Measurements from ENCODE around the gene PTK6.
A peak's percentile ranks its signal among the peaks of the same experiment; 100 is the strongest.

The PTK6 gene

GRCh38 chr20:63556873-63557478, 19.8 kb upstream of the PTK6 start:
- DNase-seq, result no peak

GRCh38 chr20:63555661-63556381, 18.6 kb upstream of the PTK6 start:
- no peak for DNase-seq

- DNase-seq, result no peak
Measured at GRCh38 chr20:63554361-63555278, 17.4 kb upstream of the PTK6 start.

GRCh38 chr20:63553933-63554290, 16.7 kb upstream of the PTK6 start, which contains the start of gene FNDC11:
FNDC11 (plus strand) TSS chr20:63554159; CDS start chr20:63555664, 1,505 bp downstream.
- no peak for DNase-seq

GRCh38 chr20:63553251-63553932, 16.2 kb upstream of the PTK6 start:
- DNase-seq, result peak; percentile 73

GRCh38 chr20:63552481-63553249, 15.5 kb upstream of the PTK6 start:
- DNase-seq, result no peak

GRCh38 chr20:63551068-63551467, 13.9 kb upstream of the PTK6 start:
- DNase-seq, result no peak

- DNase-seq, result no peak
Measured at GRCh38 chr20:63549679-63550282, 12.6 kb upstream of the PTK6 start.

GRCh38 chr20:63549019-63549418, 11.8 kb upstream of the PTK6 start:
- DNase-seq, result no peak

GRCh38 chr20:63548542-63548941, 11.4 kb upstream of the PTK6 start:
- DNase-seq, result no peak

GRCh38 chr20:63547725-63548480, 10.7 kb upstream of the PTK6 start, which contains the start of gene SRMS:
SRMS (minus strand) TSS chr20:63547749; CDS start chr20:63547463, 286 bp downstream.
- no peak for DNase-seq

- DNase-seq, result no peak
Measured at GRCh38 chr20:63546956-63547724, 10.0 kb upstream of the PTK6 start.

- no peak for DNase-seq
Measured at GRCh38 chr20:63546256-63546955, 9.2 kb upstream of the PTK6 start.

- DNase-seq, result no peak
Measured at GRCh38 chr20:63545814-63546213, 8.6 kb upstream of the PTK6 start.

- no peak for DNase-seq
Measured at GRCh38 chr20:63544958-63545516, 7.9 kb upstream of the PTK6 start.

GRCh38 chr20:63544241-63544957, 7.2 kb upstream of the PTK6 start:
- no peak for DNase-seq

GRCh38 chr20:63543733-63544132, 6.6 kb upstream of the PTK6 start:
- DNase-seq, result no peak

- DNase-seq, result no peak
Measured at GRCh38 chr20:63543131-63543530, 6.0 kb upstream of the PTK6 start.
